Fibroblast of lung (primary cell): ENCODE results near the gene RABGAP1. TPM values are rescaled to one million over a fixed set of nuclear protein-coding genes. Genes with fewer than 3 reads are reported as not detected.

Experiments used
- DNase-seq, 2 donors: peaks; one replicate each; pipeline versions ENCODE4 v3.0.0 to v3.0.0-alpha.2; 2010; ENCODE audit warnings: low read depth in 2 of 2
- H2AFZ ChIP-seq: 2 replicates; pipeline ENCODE4 v1.5.1; 2012; ENCODE audit warnings: low read length, control low read depth, inconsistent platforms
- H3K27ac ChIP-seq: 2 replicates; pipeline ENCODE4 v1.5.1; 2011; ENCODE audit warnings: low read length, control low read depth; ENCODE audit not compliant: insufficient read depth
- H3K27me3 ChIP-seq: 2 replicates; pipeline ENCODE4 v1.5.1; 2011; ENCODE audit warnings: mild to moderate bottlenecking, low read length; ENCODE audit not compliant: control insufficient read depth, insufficient read depth
- H3K36me3 ChIP-seq: 2 replicates; pipeline ENCODE4 v1.5.1; 2011; ENCODE audit warnings: low read length; ENCODE audit not compliant: control insufficient read depth, insufficient read depth
- H3K4me1 ChIP-seq: 2 replicates; pipeline ENCODE4 v1.5.1; 2011; ENCODE audit warnings: low read length; ENCODE audit not compliant: control insufficient read depth, insufficient read depth; ENCODE audit errors: extremely low read depth
- H3K4me2 ChIP-seq: 2 replicates; pipeline ENCODE4 v1.5.1; 2011; ENCODE audit warnings: low read length, control low read depth; ENCODE audit not compliant: insufficient read depth; ENCODE audit errors: extremely low read depth
- H3K4me3 ChIP-seq, 4 experiments: fragments of 200-600 bp in 1 of 4; sonication (generic) in 1 of 4; replicated peaks in 1 of 4; 2 replicates each; pipeline ENCODE4 v1.5.1; 2011 to 2016; ENCODE audit warnings: low read length in 4 of 4, low read depth in 3 of 4, mild to moderate bottlenecking in 3 of 4, control low read depth in 2 of 4, inconsistent platforms in 1 of 4, mixed read lengths in 1 of 4; ENCODE audit not compliant: insufficient read depth in 1 of 4; ENCODE audit errors: control extremely low read depth in 1 of 4
- H3K79me2 ChIP-seq: 2 replicates; pipeline ENCODE4 v1.5.1; 2012; ENCODE audit warnings: mild to moderate bottlenecking, low read length, inconsistent platforms; ENCODE audit not compliant: control insufficient read depth, insufficient read depth
- H3K9ac ChIP-seq: 2 replicates; pipeline ENCODE4 v1.5.1; 2011; ENCODE audit warnings: mild to moderate bottlenecking, low read length, control low read depth; ENCODE audit not compliant: insufficient read depth
- H3K9me3 ChIP-seq: 2 replicates; pipeline ENCODE4 v1.5.1; 2012; ENCODE audit warnings: low read depth, low read length; ENCODE audit not compliant: control insufficient read depth, insufficient read depth
- H4K20me1 ChIP-seq: 2 replicates; pipeline ENCODE4 v1.5.1; 2011; ENCODE audit warnings: low read length; ENCODE audit not compliant: control insufficient read depth, insufficient read depth; ENCODE audit errors: extremely low read depth
- EZH2 ChIP-seq: IDR thresholded peaks from 2 replicates; pipeline ENCODE4 v1.5.1; 2012; ENCODE audit warnings: low read length, control low read depth, mild to moderate bottlenecking; ENCODE audit errors: missing control alignments
- polyA plus RNA-seq, 2 donors: library from polyadenylated mRNA; depleted of rRNA in 1 of 2; stranded (reverse) in 1 of 2; unstranded in 1 of 2; fragments of >200 nt; gene quantifications; 2 replicates each; pipeline ENCODE4 v1.2.1, GENCODE V29; 2011 to 2012; ENCODE audit warnings: missing spikeins in 1 of 2
- total RNA-seq: library from RNA; depleted of rRNA; stranded (reverse); fragments of >200 nt; gene quantifications from 2 replicates; pipeline ENCODE4 v1.2.1, GENCODE V29; 2014
- TF ChIP-seq, protein P1 (sequence below), 2 donors: IDR thresholded peaks in 1 of 2; conservative IDR thresholded peaks in 1 of 2; 1 replicate in 1 of 2; 2 replicates in 1 of 2; pipeline ENCODE4 v1.5.1; 2011 to 2012; ENCODE audit warnings: low read length in 2 of 2, control low read depth in 1 of 2, inconsistent platforms in 1 of 2, low read depth in 1 of 2, mild to moderate bottlenecking in 1 of 2

Gene RABGAP1
- total and polyA plus RNA-seq, 2 donors (not counting 1 experiment from before 2014, with no cell fraction given), result 47.6 to 58.6 TPM

GRCh38 chr9:123084256-123084655 lies 143.4 kb downstream of the RABGAP1 start:
- H3K27ac ChIP-seq, result no peak overlapping the region
- H3K79me2 ChIP-seq, result no peaks in the 10 kb centered on the region
- H3K9me3 ChIP-seq, result no peaks in the 10 kb centered on the region
- H4K20me1 ChIP-seq, result no peaks in the 10 kb centered on the region
- no peaks in the 10 kb centered on the region for H3K27me3 ChIP-seq
- H3K4me1 ChIP-seq, result no peaks in the 10 kb centered on the region
- H3K9ac ChIP-seq, result no peak overlapping the region
- no peak for DNase-seq
- no peak for TF ChIP-seq EZH2
- TF ChIP-seq, protein P1, sequence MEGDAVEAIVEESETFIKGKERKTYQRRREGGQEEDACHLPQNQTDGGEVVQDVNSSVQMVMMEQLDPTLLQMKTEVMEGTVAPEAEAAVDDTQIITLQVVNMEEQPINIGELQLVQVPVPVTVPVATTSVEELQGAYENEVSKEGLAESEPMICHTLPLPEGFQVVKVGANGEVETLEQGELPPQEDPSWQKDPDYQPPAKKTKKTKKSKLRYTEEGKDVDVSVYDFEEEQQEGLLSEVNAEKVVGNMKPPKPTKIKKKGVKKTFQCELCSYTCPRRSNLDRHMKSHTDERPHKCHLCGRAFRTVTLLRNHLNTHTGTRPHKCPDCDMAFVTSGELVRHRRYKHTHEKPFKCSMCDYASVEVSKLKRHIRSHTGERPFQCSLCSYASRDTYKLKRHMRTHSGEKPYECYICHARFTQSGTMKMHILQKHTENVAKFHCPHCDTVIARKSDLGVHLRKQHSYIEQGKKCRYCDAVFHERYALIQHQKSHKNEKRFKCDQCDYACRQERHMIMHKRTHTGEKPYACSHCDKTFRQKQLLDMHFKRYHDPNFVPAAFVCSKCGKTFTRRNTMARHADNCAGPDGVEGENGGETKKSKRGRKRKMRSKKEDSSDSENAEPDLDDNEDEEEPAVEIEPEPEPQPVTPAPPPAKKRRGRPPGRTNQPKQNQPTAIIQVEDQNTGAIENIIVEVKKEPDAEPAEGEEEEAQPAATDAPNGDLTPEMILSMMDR (conservative IDR thresholded peaks at IDR 0.05 in 1 of 2, IDR thresholded peaks at IDR 0.05 in 1 of 2; ENCODE audit: low read depth in 1 of 2, low read length in 2 of 2), result no peak
- no peak overlapping the region for H2AFZ ChIP-seq
- peaks cover 4% of the 10 kb centered on the region for H3K36me3 ChIP-seq
- no peak overlapping the region for H3K4me3 ChIP-seq
- no peak overlapping the region for H3K4me2 ChIP-seq

- no peak overlapping the region for H3K9ac ChIP-seq
- no peaks in the 10 kb centered on the region for H4K20me1 ChIP-seq
- H3K27me3 ChIP-seq, result no peaks in the 10 kb centered on the region
- no peaks in the 10 kb centered on the region for H3K9me3 ChIP-seq
- H3K27ac ChIP-seq, result no peak overlapping the region
- no peak overlapping the region for H3K4me3 ChIP-seq
- no peaks in the 10 kb centered on the region for H3K4me1 ChIP-seq
- H2AFZ ChIP-seq, result no peak overlapping the region
- TF ChIP-seq, protein P1 (conservative IDR thresholded peaks at IDR 0.05 in 1 of 2, IDR thresholded peaks at IDR 0.05 in 1 of 2; ENCODE audit: low read depth in 1 of 2, low read length in 2 of 2), result no peak
- TF ChIP-seq EZH2, result no peak
- DNase-seq, result no peak
- no peak overlapping the region for H3K4me2 ChIP-seq
- peaks cover 4% of the 10 kb centered on the region for H3K36me3 ChIP-seq
- no peaks in the 10 kb centered on the region for H3K79me2 ChIP-seq
These were observed 145.1 kb downstream of the RABGAP1 start for GRCh38 chr9:123085916-123086315.

DNA sequence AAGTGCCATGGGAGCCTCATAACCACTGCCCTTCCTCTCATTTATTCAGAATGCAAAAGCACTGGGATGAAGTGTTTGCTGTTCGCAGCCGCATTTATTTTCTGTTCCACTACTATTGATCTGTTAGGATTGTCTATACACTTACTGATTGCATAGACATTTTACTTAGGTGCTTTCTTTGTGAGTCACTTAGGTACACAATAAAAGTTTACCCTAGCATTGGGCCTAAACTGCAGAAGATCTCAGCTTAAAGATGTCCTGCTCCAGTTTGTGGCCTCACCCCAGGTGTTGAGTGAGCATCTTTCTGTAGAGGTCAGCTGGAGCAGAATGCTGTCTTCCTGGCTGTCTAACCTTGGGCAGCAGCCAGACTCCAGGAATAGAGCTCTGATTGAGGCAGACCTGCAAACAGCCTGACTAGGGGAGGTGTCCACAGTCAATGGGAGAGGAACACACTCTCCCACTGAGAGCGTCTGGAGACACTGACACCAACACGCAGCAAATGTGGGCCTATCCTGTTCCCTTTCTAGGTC lies 146.6 kb downstream of the RABGAP1 start:
- Histone ChIP-seq H3K4me1 (no peaks in the 10 kb centered on the region), H3K27ac (no peak overlapping the region), H3K4me2 (no peak overlapping the region), H3K4me3 (no peak overlapping the region), H4K20me1 (no peaks in the 10 kb centered on the region), H3K9me3 (no peaks in the 10 kb centered on the region), H3K27me3 (no peaks in the 10 kb centered on the region), H2AFZ (no peak overlapping the region), H3K79me2 (no peaks in the 10 kb centered on the region), H3K9ac (no peak overlapping the region), H3K36me3 (peaks cover 2% of the 10 kb centered on the region)
- TF ChIP-seq, protein P1 (conservative IDR thresholded peaks at IDR 0.05 in 1 of 2, IDR thresholded peaks at IDR 0.05 in 1 of 2; ENCODE audit: low read depth in 1 of 2, low read length in 2 of 2), result no peak
- TF ChIP-seq EZH2, result no peak
- DNase-seq, result no peak
